ENCODE results near the gene ISCU.
"Not testable (repeated sequence)": the region's sequence is repeated elsewhere in the genome, so short reads cannot be mapped to it uniquely, and the experiment has no call there.

DNA sequence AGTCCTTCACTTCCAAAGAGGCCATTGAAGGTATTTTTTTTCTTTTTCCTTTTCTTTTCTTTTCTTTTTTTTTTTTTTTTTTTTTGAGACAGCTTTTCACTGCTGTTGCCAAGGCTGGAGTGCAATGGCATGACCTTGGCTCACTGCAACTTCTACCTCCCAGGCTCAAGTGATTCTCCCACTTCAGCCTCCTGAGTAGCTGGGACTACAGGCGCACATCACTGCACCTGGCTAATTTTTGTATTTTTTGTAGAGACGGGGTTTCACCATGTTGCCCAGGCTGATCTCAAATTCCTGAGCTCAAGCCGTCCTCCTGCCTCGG, 56.5 kb downstream of the ISCU start:
- TF ChIP-seq, protein P1, sequence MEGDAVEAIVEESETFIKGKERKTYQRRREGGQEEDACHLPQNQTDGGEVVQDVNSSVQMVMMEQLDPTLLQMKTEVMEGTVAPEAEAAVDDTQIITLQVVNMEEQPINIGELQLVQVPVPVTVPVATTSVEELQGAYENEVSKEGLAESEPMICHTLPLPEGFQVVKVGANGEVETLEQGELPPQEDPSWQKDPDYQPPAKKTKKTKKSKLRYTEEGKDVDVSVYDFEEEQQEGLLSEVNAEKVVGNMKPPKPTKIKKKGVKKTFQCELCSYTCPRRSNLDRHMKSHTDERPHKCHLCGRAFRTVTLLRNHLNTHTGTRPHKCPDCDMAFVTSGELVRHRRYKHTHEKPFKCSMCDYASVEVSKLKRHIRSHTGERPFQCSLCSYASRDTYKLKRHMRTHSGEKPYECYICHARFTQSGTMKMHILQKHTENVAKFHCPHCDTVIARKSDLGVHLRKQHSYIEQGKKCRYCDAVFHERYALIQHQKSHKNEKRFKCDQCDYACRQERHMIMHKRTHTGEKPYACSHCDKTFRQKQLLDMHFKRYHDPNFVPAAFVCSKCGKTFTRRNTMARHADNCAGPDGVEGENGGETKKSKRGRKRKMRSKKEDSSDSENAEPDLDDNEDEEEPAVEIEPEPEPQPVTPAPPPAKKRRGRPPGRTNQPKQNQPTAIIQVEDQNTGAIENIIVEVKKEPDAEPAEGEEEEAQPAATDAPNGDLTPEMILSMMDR (IDR thresholded peaks at IDR 0.05), result not testable (repeated sequence)
- TF ChIP-seq POLR2A (IDR thresholded peaks at IDR 0.05), result not testable (repeated sequence)

All from stomach (tissue), 4 donors.